Fibroblast of villous mesenchyme (primary cell): ENCODE measurements around the gene DPM1. TPM values are rescaled to one million over a fixed set of nuclear protein-coding genes. Genes with fewer than 3 reads are reported as not detected.
"Not testable (repeated sequence)": the region's sequence is repeated elsewhere in the genome, so short reads cannot be mapped to it uniquely, and the experiment has no call there.

Experiments
- DNase-seq: peaks from one replicate; pipeline ENCODE4 v3.0.0-alpha.2; 2010; ENCODE audit warnings: low read depth
- H3K4me3 ChIP-seq: 2 replicates; pipeline ENCODE4 v1.5.1; 2011; ENCODE audit warnings: low read depth, mild to moderate bottlenecking, low read length
- CTCF ChIP-seq: IDR thresholded peaks from 2 replicates; pipeline ENCODE4 v1.5.1; 2012; ENCODE audit warnings: low read depth, mild to moderate bottlenecking, low read length; ENCODE audit not compliant: insufficient read depth
- total RNA-seq: library from RNA; depleted of rRNA; stranded (reverse); fragments of >200 nt; gene quantifications from 2 replicates; pipeline ENCODE4 v1.2.3, GENCODE V29; 2012

DPM1 gene
- total RNA-seq, 1 donor = 62.6 TPM

- peak; percentile 78 for TF ChIP-seq CTCF
- H3K4me3 ChIP-seq = no peak overlapping the region
- DNase-seq = peak; percentile 64
Observed at GRCh38 chr20:50980851-50981713, 22.8 kb upstream of the DPM1 start.

- H3K4me3 ChIP-seq = no peak overlapping the region
- DNase-seq = peak; percentile 96
- no peak for TF ChIP-seq CTCF
Observed at GRCh38 chr20:50980071-50980681, 21.8 kb upstream of the DPM1 start.

GRCh38 chr20:50978533-50978932 lies 20.2 kb upstream of the DPM1 start:
- not testable (repeated sequence) for H3K4me3 ChIP-seq, DNase-seq

- H3K4me3 ChIP-seq = no peak overlapping the region
- DNase-seq = no peak
- no peak for TF ChIP-seq CTCF
Observed at GRCh38 chr20:50977066-50978021, 19.0 kb upstream of the DPM1 start.

GRCh38 chr20:50975701-50976330 lies 17.5 kb upstream of the DPM1 start:
- no peak for TF ChIP-seq CTCF
- H3K4me3 ChIP-seq = no peak overlapping the region
- DNase-seq = no peak

GRCh38 chr20:50969912-50970311 lies 11.6 kb upstream of the DPM1 start:
- TF ChIP-seq CTCF = no peak
- no peak overlapping the region for H3K4me3 ChIP-seq
- no peak for DNase-seq
